ENCODE results near the gene PKMYT1.

Gene PKMYT1

DNA sequence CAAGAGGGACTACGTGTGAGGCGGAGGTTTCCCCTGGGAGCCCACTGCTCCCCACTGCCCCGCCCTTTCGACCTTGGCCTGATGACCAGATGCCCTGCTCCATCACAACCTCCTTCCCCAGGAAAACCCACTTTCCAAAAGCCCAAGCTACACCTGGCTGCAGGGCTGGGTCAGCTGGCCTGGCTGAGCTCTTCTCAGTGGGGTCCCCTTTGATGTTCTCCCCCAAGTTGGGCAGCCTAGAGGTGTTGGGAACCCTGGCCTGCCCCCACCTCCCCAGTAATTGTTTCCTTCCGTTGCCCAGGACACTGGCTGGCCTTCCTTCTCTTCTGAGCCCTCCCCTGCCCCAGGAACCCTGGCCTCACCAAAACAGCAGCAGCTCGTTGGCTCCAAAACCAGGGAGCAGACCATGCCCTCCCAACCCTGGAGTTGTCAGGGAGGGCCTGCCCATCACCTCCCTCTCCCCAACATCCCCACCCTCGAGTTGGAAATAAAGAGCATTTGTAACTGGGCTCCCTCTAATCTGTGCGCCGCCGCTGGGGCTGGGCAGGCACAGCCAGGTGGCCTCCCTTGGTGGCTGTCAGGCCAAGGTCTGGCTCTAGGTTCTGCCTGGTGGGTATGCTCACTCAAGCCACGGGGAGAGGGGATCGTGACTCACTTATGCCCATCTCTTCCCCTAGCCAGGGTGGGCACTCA lies 33.9 kb upstream of the PKMYT1 start:
- ATAC-seq (replicated peaks; ENCODE audit: extremely low read depth, poor library complexity, severe bottlenecking): no peak

GRCh38 chr16:3013491-3013951 lies 33.3 kb upstream of the PKMYT1 start:
- no peaks in the 10 kb centered on the region for H3K36me3 Mint-ChIP-seq (ENCODE audit: insufficient read depth)
- ATAC-seq (replicated peaks; ENCODE audit: extremely low read depth, poor library complexity, severe bottlenecking): no peak
- H3K27ac Mint-ChIP-seq (ENCODE audit: low read depth): no peak overlapping the region
- H3K4me3 Mint-ChIP-seq: no peak overlapping the region
- peaks cover 8% of the 10 kb centered on the region for H3K27me3 Mint-ChIP-seq
- peaks cover 2% of the 10 kb centered on the region for H3K4me1 Mint-ChIP-seq
- no peaks in the 10 kb centered on the region for H3K9me3 Mint-ChIP-seq
- DNase-seq (ENCODE audit: low spot score in 2 of 2): no peak

More for the DNA sequence above, 33.9 kb upstream of the PKMYT1 start:
- no peak overlapping the region for H3K27ac Mint-ChIP-seq (ENCODE audit: low read depth)
- H3K36me3 Mint-ChIP-seq (ENCODE audit: insufficient read depth): no peaks in the 10 kb centered on the region
- H3K9me3 Mint-ChIP-seq: no peaks in the 10 kb centered on the region
- H3K27me3 Mint-ChIP-seq: peaks cover 8% of the 10 kb centered on the region
- DNase-seq (ENCODE audit: low spot score in 2 of 2): no peak
- H3K4me3 Mint-ChIP-seq: no peak overlapping the region
- no peaks in the 10 kb centered on the region for H3K4me1 Mint-ChIP-seq

- no peak for DNase-seq (ENCODE audit: low spot score in 2 of 2)
- no peak for ATAC-seq (replicated peaks; ENCODE audit: extremely low read depth, poor library complexity, severe bottlenecking)
- H3K36me3 Mint-ChIP-seq (ENCODE audit: insufficient read depth): no peaks in the 10 kb centered on the region
- no peak within 1 kb of the TSS for H3K4me3 Mint-ChIP-seq
- H3K27me3 Mint-ChIP-seq: peaks cover 8% of the 10 kb centered on the region
- H3K4me1 Mint-ChIP-seq: peaks cover 8% of the 10 kb centered on the region
- no peak within 1 kb of the TSS for H3K27ac Mint-ChIP-seq (ENCODE audit: low read depth)
- H3K9me3 Mint-ChIP-seq: no peaks in the 10 kb centered on the region
Measured at GRCh38 chr16:3012828-3013420, 32.7 kb upstream of the PKMYT1 start, which contains the start of gene CLDN9. Gene CLDN9, plus strand, starts transcription at chr16:3012923. Its CDS starts 440 bp downstream, at chr16:3013363.

DNA sequence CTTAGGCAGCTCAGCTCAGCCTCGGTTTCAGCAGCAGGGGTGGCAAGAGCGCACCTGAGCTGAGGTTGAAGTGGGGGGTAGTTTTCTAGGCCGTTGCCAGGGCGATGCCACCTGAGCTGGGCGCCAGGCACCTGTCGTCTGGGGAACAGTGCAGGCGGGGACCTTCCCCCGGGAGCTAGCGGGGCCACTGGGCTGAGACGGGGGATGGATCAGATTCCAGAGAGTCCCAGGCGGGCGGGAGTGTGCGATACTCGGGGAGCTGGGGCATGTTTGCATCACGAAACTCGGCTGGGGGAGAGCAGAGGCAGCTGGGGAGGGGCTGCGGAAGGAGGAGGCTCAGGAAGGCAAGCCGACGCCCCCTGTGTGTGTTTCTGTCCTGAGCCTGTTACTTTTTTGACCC lies 32.0 kb upstream of the PKMYT1 start:
- Mint-ChIP-seq H3K36me3 (ENCODE audit: insufficient read depth) (no peaks in the 10 kb centered on the region), H3K27ac (ENCODE audit: low read depth) (no peak overlapping the region), H3K27me3 (peaks cover 11% of the 10 kb centered on the region), H3K4me1 (peaks cover 15% of the 10 kb centered on the region), H3K4me3 (no peak overlapping the region), H3K9me3 (no peaks in the 10 kb centered on the region)
- DNase-seq (ENCODE audit: low spot score in 2 of 2): no peak
- ATAC-seq (replicated peaks; ENCODE audit: extremely low read depth, poor library complexity, severe bottlenecking): no peak

DNA sequence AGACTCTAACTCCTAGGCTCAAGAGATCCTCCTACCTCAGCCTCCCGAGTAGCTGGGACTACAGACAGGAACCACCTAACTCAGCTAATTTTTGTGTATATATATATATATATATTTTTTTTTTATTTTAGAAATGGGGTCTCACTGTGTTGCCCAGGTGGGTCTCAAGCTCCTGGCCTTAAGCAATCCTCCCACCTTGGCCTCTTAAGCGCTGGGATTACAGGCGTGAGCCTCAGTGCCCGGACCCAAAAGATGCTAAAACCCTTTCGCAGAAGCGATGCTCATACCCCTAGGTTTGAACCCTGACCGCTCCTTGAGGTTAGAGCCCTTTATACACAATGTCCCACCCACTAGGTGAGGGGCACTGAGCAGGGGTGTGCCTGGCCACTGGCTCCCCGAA lies 30.3 kb upstream of the PKMYT1 start:
- H3K27me3 Mint-ChIP-seq: peaks cover 20% of the 10 kb centered on the region
- H3K4me1 Mint-ChIP-seq: peaks cover 20% of the 10 kb centered on the region
- H3K27ac Mint-ChIP-seq (ENCODE audit: low read depth): no peak overlapping the region
- H3K36me3 Mint-ChIP-seq (ENCODE audit: insufficient read depth): no peaks in the 10 kb centered on the region
- DNase-seq (ENCODE audit: low spot score in 2 of 2) (no peak), ATAC-seq (replicated peaks; ENCODE audit: extremely low read depth, poor library complexity, severe bottlenecking) (no peak)
- no peaks in the 10 kb centered on the region for H3K9me3 Mint-ChIP-seq
- H3K4me3 Mint-ChIP-seq: no peak overlapping the region

DNA sequence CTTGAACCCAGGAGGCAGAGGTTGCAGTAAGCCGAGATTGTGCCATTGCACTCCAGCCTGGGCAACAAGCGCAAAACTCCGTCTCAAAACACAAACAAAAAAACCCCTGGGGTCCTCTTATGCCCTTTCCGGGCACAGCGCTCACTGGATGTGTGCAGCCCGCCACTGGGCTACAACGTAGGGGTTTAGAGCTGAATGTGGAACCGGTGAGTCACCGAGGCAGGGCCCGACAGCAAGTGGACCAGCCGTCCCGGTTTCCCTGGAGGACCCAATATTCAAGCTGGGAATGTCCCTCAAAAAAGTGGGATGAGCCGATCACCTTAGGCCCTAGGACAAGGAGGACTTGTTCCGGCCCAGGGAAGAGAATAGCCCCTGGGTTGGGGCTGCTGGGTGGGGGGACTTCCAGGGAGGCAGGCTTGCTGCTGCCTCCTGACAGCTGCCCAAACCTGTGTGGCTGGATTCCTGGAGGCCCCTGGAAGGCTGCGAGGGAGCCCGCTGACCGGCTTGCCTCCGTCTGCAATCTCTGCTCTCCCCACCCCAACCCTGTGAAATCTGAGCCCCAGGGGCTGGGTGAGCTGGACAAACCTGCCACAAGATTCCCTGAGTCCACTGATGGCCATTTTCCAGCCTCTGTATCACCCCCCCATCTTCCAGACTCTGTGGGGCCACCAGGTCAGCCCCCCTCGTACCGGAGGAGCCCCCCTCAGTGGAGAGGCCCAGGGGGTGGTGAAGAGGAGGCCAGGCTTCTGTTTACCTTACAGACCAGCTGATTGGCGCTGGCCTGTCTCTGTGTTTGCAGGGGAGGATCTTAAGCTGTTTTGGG lies 29.5 kb upstream of the PKMYT1 start:
- no peaks in the 10 kb centered on the region for H3K9me3 Mint-ChIP-seq
- ATAC-seq (replicated peaks; ENCODE audit: extremely low read depth, poor library complexity, severe bottlenecking) (no peak), DNase-seq (ENCODE audit: low spot score in 2 of 2) (no peak)
- H3K27me3 Mint-ChIP-seq: peaks cover 20% of the 10 kb centered on the region
- no peak overlapping the region for H3K4me3 Mint-ChIP-seq
- H3K4me1 Mint-ChIP-seq: peaks cover 20% of the 10 kb centered on the region
- H3K27ac Mint-ChIP-seq (ENCODE audit: low read depth): no peak overlapping the region
- H3K36me3 Mint-ChIP-seq (ENCODE audit: insufficient read depth): peaks cover 2% of the 10 kb centered on the region

DNA sequence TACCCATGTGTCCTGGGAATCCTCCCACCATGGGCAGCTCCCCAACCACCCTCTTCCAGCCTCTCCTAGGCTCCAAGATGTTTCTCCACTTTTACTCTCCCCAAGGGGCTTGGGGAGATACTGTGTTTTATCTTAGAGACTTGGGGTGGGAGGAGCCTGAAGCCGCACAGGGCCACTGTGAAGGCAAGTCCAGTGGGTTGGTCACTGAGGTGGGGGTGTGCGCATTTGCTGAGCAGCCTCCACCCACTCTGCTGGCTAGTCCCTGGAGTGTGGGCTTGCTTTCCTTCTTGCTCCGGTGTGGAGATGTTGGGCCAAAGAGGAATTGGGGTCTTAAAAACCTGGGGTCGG lies 28.4 kb upstream of the PKMYT1 start:
- Mint-ChIP-seq H3K36me3 (ENCODE audit: insufficient read depth) (peaks cover 3% of the 10 kb centered on the region), H3K27me3 (peaks cover 11% of the 10 kb centered on the region), H3K4me1 (peaks cover 20% of the 10 kb centered on the region), H3K4me3 (peak overlapping the region; percentile 51), H3K27ac (ENCODE audit: low read depth) (no peak overlapping the region), H3K9me3 (no peaks in the 10 kb centered on the region)
- ATAC-seq (replicated peaks; ENCODE audit: extremely low read depth, poor library complexity, severe bottlenecking) (no peak), DNase-seq (ENCODE audit: low spot score in 2 of 2) (no peak)

DNA sequence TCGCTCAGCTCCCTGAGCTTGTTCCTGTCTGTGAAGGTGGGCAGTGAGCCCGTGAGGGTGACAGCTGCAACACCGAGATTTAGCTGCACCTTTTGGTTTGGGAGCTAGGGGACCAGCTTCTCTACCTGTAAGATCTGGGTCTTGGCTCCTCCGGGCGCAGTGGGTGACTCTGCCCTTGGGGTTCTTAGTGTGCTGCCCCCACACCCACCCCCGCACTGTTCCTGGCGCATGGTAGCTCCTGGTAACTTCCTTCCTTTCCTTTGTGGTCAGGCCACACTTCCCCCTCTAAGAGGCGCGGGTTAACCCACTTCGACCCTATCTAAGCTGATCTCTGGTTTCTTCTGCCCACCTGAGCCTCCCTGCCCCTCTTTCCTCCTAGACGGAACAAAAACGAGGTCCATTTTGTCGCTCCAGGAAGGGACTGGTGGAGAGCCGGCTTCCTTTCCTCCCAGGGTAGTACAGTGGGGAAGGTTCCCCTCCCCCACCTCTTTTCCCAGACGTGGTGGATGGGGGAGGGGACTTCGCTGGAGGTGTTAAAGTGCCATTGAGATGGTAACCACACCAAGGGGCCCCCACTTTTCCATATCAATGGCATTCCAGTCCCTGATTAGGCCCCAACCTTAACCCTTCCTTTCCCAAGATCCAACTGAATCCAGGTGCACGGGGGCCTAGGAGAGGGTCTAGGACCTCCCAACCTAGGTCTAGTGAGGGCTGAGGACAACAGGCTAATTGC lies 27.9 kb upstream of the PKMYT1 start:
- no peak for DNase-seq (ENCODE audit: low spot score in 2 of 2)
- no peaks in the 10 kb centered on the region for H3K9me3 Mint-ChIP-seq
- H3K4me1 Mint-ChIP-seq: peaks cover 20% of the 10 kb centered on the region
- peaks cover 3% of the 10 kb centered on the region for H3K36me3 Mint-ChIP-seq (ENCODE audit: insufficient read depth)
- H3K4me3 Mint-ChIP-seq: peak overlapping the region; percentile 51
- H3K27ac Mint-ChIP-seq (ENCODE audit: low read depth): no peak overlapping the region
- H3K27me3 Mint-ChIP-seq: peaks cover 11% of the 10 kb centered on the region
- ATAC-seq (replicated peaks; ENCODE audit: extremely low read depth, poor library complexity, severe bottlenecking): no peak

DNA sequence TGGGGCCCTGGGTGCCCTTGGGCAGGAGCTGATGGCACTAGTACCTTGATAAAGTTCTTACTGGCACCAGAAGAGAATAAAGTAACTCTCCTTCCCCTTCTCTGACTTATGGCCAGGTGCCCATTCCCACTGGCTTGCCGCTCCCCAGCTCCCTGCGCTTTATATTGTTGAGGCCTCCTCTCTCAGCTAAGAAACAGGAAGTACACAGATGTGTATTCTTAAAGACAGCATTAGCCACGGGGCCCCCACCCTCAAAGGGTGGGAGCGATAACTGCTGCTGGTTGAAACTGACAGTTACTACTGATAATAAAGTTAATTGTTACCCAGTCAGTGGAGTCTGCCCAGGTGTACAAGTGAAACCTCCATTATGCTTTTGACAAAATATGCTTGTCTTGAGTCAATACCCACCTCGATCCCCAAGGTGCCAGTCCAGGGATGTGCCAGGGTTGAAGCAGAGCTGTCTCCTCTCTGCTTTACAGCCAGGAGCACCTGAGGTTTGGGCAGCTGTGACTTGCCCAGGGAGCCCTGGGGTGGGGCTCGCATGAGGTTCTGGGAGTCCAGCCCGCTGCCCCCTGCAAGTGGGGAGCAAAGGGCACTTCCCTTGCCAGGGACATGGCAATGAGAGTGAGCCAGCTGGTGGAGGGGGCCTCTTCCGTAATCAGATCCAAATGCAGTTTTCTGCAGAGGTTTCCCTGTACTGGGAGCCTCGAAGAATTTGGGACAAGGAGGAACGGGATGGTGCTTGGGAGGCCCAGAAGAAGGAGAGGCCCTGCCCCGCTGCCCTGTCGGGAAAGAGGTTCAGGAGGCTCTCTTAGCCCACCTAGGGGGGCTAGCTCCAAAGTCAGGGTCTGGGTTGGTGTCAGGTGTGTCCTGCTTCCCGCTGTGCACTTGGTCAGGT lies 27.1 kb upstream of the PKMYT1 start:
- Mint-ChIP-seq H3K27ac (ENCODE audit: low read depth) (no peak overlapping the region), H3K36me3 (ENCODE audit: insufficient read depth) (peaks cover 3% of the 10 kb centered on the region), H3K27me3 (peaks cover 11% of the 10 kb centered on the region), H3K4me3 (peak overlapping the region; percentile 11), H3K9me3 (no peaks in the 10 kb centered on the region), H3K4me1 (peaks cover 20% of the 10 kb centered on the region)
- ATAC-seq (replicated peaks; ENCODE audit: extremely low read depth, poor library complexity, severe bottlenecking): no peak
- DNase-seq (ENCODE audit: low spot score in 2 of 2): no peak

GRCh38 chr16:3004781-3005284 lies 24.6 kb upstream of the PKMYT1 start:
- Mint-ChIP-seq H3K27me3 (peaks cover 25% of the 10 kb centered on the region), H3K4me3 (peak overlapping the region; percentile 66), H3K36me3 (ENCODE audit: insufficient read depth) (peaks cover 3% of the 10 kb centered on the region), H3K27ac (ENCODE audit: low read depth) (no peak overlapping the region), H3K9me3 (no peaks in the 10 kb centered on the region), H3K4me1 (peaks cover 20% of the 10 kb centered on the region)
- DNase-seq (ENCODE audit: low spot score in 2 of 2) (no peak), ATAC-seq (replicated peaks; ENCODE audit: extremely low read depth, poor library complexity, severe bottlenecking) (no peak)

DNA sequence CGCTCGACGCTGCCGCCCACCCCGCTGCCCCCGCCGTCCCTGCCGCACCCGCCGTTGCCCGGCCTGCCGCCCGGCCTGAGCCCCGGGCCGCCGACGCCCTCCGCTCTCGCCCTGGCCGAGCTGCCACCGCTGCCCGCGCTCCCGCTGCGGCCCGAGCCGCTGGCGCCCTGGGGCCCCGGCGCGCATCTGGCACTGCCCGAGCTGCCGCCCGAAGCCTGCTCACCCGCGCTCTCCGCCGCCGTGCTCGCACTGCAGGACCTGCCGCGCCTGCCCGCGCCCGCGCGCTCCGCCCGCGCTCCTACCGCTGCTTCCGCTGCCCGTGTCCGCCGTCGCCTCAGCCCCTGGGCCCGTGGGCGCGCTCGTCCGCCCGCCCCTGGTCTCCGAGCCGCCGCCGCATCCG lies 24.1 kb upstream of the PKMYT1 start:
- ATAC-seq (replicated peaks; ENCODE audit: extremely low read depth, poor library complexity, severe bottlenecking): peak; percentile 12
- peak overlapping the region; percentile 73 for H3K4me3 Mint-ChIP-seq

More for the DNA sequence above, 24.1 kb upstream of the PKMYT1 start:
- H3K9me3 Mint-ChIP-seq: no peaks in the 10 kb centered on the region
- H3K27me3 Mint-ChIP-seq: peaks cover 30% of the 10 kb centered on the region
- H3K27ac Mint-ChIP-seq (ENCODE audit: low read depth): no peak overlapping the region
- DNase-seq (ENCODE audit: low spot score in 2 of 2): no peak
- H3K4me1 Mint-ChIP-seq: peaks cover 20% of the 10 kb centered on the region
- peaks cover 3% of the 10 kb centered on the region for H3K36me3 Mint-ChIP-seq (ENCODE audit: insufficient read depth)
